GM21367 (cell line): ENCODE results near the gene WDR27.
A peak's percentile ranks its signal among the peaks of the same experiment; 100 is the strongest.
"Not testable (repeated sequence)": the region's sequence is repeated elsewhere in the genome, so short reads cannot be mapped to it uniquely, and the experiment has no call there.

Experiments
- ATAC-seq: cut with Tn5 transposase; IDR thresholded peaks from one replicate; pipeline ENCODE4 v1.9.1; 2021; ENCODE audit not compliant: unreplicated experiment

Gene WDR27

DNA sequence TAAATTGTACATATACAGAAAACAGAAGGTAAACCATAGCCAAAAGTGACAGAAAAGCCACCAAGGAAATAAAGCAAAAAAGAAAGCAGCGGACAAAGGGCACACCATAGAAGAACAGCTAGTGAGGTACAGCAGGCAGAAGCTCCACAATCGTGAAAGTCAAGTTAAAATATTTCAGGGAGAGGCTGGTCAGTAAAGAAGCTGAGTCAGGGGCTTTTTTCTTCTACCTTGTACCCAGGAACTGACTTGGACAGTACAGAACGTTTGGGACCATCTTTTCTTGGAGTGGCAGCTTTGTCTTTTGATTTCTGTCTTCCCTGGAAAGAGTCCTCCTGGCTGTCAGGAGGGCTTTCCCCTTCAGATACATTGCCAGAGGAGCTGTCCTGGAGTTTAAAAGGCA is 8.2 kb upstream of the WDR27 start:
- ATAC-seq: no peak

DNA sequence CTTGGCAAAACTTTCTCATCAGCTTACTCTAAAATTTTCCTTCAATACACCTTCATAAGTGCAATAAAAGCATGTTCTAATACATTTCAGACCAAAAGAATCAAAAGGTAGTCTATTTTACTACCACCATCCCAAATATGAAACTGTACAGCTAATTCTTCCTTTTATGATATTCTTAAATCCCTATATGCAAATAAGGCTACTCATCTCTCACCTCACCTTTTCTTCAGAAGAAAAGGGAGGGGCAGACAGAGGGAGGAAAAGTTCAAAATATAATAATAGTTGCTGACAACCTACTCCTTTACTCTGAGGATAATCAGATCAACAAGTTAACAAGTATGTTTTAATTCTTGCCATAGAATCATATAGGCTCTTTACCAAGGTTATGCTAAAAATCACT is 7.5 kb upstream of the WDR27 start:
- ATAC-seq: no peak

DNA sequence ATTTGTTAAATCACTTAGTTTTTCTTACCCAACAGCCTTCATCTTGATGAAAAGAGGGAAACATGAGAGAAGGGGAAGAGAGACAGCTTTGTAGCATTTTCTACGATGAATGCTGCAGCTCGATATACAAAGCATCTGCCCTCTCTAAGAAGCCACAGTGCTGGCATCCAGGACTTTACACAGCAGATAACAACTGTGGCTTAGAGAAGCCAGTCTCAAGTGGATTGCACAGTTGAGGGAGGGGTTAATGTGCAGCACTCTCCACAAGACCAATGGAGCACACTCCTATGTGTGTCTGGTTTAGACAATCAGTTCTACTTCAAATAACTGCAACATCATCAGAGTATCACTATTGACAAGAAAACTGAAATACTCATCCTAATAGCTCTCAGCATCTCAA is 5.9 kb upstream of the WDR27 start:
- no peak for ATAC-seq

DNA sequence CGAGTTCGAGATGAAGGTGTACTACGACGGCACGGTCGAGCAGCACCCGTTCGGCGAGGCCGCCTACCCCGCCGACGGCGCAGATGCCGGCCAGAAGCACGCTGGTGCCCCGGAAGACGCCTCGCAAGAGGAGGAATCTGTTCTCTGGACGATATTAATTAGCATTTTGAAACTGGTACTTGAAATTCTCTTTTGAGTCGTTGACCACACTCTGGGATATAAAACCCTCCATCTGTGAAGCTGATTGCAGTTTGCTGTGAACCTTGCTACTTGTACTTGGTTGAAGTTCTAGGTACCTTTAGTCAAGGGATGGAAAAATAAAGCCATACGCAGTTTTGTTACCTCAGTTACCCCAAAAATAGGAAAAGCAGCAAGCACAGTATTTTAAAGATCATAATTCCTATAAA is 1.0 kb upstream of the WDR27 start:
- no peak for ATAC-seq

DNA sequence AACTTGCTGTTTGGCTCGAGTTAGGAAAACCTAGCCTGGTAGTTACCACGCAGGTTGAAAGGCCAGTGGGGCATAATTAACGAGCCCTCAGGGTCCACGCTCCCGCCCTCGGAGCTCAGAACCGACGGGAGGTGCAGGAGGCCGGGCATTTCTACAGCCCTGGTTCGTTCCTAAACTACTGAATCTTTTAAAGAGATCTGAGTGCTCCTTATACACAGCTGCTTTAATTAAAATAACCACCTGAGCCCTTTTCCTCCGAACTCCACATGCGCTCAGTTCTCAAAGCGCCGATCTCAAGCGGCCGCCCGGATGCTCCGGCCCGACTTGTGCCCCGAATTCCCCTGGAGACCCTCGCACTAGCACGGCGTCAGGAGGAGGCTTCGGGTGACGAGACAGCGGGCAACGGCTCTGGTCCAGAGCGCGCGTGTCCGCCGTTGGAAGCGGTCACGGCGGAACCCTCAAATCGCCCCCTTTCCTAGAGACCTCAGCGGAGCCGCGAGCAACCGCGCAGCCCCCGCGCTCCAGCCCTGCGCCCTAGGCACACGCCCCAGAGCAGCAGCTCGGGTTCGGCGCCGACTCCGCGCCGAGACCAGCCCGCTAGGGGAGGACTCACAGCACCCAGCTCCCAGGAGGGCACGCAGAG is 397 bp downstream of the WDR27 start:
- peak; percentile 2 for ATAC-seq

DNA sequence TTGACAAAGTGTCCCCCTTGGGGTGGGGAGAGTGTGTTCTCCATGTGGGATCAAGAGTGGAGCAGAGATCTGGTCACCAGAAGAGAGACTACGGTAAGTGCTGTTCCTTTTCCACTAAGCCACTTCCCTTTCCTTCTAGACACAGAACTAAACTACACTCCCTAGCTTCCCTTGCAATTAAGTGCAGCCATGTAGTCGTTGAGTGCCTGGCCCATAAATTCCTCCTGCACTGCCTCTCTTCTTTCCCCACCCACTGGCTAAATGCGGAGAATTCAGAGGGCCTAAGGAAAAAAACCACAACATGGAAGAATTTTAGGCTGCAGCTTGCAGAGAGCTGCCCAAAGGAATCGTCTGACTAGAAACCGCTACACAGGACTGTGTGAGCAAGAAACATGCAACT is 1.5 kb downstream of the WDR27 start:
- ATAC-seq: no peak

DNA sequence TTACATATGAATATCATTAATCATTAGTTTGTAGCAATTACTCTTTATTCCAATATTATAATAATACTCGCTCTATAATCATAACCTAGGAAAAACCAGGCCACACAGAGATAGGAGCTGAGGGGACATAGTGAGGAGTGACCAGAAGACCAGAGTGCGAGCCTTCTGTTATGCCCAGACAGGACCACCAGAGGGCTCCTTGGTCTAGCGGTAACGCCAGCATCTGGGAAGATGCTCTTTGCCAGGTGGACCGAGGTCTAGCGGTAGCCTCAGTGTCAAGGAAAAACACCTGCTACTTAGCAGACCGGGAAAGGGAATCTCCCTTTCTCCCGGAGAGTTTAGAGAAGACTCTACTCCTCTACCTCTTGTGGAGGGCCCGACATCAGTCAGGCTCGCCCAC is 4.7 kb downstream of the WDR27 start:
- not testable (repeated sequence) for ATAC-seq

DNA sequence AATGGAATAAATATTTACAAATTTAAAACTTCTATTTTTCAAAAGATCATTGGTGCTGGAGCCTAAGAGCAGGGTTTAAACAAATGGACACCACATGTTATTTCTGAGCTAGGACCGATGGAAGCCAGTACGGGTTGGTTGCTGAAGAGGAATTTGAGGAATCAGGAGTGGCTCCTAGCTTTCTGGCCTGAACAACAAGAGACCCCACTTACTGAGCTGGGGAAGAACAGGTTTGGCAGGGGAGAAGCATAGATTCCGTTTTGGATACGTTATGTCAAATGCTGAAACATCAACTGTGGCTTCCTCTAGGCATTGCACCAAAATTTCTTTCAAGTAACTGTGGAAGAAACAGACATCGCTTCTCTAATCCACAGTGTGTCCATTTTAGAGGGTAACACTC is 6.7 kb downstream of the WDR27 start:
- no peak for ATAC-seq

DNA sequence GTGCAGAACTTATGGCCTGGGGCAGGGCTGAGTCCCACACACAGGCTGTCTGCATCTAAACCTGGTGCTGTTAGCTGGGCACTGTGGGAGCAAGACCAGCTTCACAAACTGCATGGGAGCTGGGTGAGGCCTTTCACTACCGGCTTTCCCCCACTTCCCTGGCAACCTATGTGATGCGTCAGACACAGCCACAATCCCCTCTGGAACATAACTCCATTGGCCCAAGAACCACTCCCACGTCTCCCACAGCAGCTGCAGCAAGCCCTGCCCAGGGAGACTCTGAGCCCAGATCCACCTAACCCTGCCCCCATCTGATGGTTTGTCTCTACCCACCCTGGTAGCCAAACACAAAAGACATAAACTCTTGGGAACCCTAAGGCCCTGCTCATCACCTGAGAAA is 9.3 kb downstream of the WDR27 start:
- ATAC-seq: no peak

DNA sequence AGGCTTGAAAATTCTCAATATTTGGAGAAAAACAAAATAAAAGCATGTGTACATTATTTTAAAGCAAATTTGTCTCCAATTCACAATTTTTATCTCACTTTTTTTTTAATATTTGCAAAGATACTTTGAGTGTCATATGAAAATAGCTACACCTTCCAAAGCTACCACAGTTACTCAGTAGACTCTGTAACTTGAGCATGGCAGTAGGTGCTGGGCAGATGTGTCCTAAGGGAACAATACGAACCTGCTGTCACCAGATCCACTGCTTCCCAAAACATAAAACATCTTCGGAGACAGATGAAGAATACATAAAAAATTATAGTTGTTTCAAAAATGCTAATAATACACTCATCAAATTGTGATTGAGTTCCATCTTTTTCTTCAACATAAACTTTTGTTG is 10.6 kb downstream of the WDR27 start:
- ATAC-seq: no peak

DNA sequence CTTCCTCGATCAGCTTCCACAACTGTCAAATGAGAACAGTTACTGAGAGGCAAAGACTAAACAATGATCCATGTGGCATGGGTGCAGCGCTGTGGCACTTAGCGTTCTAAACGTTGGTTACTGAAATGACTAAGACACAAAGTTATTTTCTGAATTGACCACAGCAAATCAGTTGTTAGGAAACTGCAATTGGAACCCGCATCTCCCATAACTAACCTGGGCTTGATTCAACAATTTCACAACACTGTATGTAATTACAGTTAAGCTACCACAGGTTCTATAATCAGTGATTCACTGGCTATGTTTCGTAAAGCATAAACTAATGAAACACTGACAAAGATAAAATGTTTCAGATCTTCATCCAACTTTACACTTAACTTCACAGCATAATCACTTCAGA is 12.5 kb downstream of the WDR27 start:
- no peak for ATAC-seq

DNA sequence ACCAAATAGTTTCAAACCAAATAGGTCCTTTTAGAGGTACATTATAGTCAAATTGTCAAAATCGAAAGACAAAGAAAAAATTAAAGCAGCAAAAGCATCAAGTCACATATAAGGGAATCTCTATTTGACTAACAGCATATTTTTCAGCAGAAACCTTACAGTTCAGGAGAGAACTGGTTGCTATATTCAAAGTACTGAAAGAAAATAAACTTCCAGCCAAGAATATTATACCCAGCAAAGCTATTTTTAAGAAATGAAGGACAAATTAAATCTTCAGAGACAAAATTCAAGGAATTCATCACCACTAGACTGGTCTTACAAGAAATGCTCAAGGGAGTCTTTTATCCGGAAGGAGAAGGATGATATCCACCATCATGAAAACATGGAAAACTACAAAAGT is 16.0 kb downstream of the WDR27 start:
- ATAC-seq: no peak

DNA sequence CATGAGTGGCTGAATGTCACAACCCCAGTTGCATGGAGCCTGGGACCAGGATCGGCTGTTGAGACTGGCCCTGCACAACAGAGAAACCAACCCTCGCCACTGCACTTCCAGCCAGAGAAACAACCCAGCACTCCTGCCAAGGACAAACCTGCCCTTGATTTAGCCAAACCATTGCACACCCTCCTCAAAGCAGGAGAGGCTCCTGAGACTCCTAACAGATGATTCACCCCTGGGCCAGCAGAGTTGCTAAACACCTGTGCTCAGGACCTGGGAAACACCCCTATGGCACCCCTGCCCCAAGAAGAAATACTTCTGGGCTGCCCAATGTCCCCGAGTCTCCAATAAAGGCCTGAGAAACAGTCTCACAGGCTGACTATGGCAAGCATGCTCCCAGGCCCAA is 17.8 kb downstream of the WDR27 start:
- ATAC-seq: no peak

DNA sequence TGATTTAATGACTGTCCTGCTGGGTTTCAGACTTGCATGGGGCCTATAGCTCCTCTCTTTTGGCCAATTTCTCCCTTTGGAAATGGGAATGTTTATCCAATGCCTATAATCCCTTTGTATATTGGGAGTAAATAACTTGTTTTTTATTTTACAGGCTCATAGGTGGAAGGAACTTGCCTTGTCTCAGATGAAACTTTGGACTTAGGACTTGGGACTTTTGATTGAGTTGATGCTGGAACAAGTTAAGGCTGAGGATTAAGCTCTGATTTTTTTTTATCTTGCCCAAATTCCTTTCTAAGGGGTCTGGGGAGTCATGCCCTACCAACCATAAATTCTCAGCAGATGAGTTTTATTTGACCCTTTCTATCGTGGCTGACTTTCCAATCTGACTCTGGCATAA is 23.5 kb downstream of the WDR27 start:
- no peak for ATAC-seq

DNA sequence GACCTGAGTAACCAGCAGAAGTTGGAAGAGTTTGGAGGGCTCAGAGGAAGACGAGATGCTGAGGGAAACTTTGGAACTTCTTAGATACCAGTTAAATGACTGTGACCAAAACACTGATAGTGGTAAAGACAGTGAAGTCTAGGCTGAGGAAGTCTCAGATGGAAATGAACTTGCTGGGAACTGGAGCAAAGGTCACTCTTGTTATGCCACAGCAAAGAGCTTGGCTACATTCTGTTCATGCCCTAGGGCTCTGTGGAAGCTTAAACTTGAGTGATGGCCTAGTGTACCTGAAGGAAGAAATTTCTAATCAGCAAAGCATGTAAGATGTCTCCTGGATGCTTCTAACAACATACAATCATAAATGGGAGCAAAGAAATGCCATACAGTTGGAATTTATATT is 24.7 kb downstream of the WDR27 start:
- no peak for ATAC-seq

DNA sequence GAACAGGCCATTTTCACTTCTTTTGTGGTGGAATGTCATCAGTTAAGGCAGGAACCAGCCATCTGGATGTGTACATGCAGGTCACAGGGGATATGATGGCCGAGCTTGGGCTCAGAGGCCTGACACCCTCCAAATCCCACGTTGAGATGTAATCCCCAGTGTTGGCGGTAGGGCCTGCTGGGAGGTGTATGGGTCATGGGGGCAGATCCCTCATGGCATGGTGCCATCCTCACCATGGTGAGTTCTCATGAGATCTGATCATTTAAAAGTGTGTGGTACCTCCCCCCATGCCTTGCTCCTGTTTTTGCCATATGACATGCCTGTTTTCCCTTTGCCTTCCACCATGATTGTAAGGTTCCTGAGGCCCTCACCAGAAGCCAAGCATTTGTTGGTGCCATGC is 26.8 kb downstream of the WDR27 start:
- ATAC-seq: no peak

DNA sequence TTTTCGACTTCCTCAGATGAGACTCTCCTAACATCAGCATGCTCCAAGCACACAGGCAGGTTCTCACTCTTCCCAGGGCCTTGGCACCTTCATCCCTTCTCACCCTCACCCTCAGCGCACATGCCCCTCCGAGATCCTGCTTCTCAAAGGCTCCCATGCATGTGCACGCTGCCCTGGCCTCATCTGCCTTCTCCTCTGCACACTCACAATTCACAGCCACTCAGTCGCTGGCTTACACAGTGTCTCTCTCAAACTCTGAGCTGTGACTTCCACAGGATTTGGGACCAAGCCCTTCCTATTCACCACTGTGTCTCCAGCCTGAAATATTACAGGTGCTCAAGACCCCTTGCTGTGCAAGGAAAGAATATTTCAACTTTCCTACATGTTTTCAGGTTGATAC is 30.3 kb downstream of the WDR27 start:
- ATAC-seq: no peak

DNA sequence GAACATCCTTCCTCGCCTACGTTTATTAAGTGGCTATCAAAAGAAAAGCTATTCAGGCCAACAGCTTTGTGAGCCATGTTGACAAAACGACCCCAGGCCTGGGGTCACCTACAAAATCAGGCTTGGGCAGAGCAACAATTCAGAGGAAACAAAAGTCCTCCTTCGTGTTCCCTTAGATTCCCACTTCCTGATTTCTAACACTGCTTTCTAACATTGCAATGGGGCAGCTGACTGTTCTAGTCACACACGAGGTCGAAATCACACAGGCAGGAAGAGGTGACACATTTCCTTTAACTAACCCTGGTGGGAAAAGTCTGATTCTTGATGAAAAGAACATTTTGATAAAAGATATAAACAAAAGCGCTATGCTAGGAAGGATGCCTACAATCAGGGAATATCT is 31.9 kb downstream of the WDR27 start:
- no peak for ATAC-seq

DNA sequence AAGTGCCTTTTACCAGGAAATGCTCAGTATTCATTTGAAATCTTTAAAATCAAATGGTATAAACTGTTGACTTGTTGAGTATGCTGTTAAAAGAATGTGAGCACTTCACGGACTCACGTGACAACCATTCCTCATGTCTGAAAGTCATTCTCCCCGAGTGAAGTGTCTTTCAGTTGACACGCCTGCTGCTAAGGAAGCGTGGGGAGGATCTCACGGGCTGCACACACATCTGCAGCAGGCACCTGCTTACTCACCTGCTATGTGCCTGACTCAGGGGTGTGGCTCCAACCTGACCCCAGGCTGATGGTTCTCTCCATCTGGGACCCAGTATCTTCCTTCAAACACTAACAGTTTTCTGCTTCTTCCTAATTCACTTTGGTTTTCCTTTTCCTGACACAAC is 32.7 kb downstream of the WDR27 start:
- no peak for ATAC-seq

DNA sequence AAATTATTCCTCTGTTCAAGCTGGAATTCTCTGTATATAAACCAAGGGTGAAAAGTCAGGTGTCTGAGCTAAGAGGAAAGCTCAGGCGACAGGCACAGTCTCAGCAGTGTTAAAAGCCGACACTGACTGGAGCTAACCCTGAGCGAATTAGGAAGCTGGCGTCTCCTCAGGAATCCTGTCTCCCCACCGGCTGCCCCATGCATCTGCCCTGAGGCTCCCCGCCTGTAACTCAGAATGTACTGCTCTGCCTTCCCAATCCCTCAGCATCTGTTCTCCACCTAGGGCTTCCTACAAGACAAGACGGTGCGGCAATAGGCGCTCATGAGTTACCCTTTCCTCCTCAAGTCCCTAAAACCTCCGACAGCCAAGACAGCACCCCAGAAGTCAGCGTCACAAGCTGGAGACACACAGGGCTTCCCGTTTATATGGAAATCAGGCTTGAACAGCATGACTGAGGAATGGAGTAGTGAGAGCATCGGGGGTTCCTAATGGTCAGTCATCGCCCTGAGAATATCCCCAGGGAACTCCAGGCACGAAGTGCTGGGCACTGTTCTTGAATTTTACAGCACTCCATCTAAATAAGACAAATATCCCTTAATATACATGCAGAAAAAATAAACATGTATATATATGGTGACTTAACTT is 33.5 kb downstream of the WDR27 start:
- no peak for ATAC-seq

DNA sequence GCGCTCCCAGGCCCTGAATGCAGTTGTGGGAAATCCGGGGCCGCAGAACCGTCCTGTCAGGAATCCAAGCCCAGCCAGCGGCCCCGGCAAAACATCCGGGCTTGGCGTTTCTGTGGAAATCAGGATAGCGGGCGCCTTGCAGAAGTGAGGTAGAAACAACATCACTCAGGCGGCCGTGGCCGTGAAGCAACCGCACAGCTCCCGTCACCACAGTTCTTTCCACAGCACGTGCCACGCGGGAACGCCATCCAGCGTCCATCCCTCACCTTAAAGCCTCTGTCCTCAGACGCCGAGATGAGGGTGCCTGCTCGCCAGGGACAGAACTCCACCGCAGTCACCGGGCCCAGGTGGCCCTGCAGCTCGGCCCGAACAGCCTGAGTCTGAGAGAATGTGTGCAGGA is 34.1 kb downstream of the WDR27 start:
- ATAC-seq: no peak

DNA sequence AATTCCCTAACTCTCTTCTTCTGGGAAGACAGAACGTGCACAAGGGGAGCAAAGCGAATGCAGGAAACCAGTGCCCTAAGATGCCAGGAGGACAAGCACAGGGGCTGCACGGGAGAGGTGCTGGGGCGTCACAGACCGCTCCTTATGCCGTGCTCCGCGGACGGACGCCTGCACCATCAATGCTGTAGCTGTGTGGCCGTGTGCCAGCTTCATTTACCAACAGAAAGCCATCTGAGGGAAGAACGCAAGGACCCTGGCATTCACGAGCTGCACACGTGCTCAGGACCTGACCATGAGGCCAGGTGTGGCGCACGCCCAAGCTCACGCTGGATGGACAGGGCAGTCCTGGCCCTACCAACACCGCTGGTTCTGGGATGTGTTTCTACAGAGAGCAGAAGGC is 35.4 kb downstream of the WDR27 start:
- ATAC-seq: no peak

DNA sequence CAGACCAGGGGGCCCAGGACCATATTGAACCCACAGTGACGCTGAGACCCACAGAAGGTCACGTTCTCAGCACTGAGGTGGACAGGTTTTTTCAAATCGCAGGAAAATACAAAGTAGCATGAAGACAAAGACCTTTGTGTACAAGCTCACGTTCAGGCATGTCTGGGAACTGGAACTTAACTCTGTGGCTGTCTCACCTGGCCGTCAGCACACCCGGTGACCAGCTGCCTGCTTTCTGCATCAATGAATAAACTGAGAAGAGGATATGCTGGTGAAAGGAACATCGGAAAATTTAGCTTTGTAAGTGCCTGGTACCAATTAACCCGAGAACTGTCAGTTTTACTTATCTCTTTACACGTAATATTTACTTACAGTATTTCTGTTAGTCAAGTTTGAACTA is 36.5 kb downstream of the WDR27 start:
- ATAC-seq: no peak
